Stimulated activated CD8-positive, alpha-beta memory T cell treated with anti-CD3 and anti-CD28 coated beads, Interleukin-7, amount 100 ng/mL, for 48 hours (primary cell): Measurements from ENCODE around the gene ZNF782.
"Not testable (repeated sequence)": the region's sequence is repeated elsewhere in the genome, so short reads cannot be mapped to it uniquely, and the experiment has no call there.

ENCODE experiments used
- DNase-seq, 2 donors: peaks; one replicate each; pipeline ENCODE4 v3.0.0-alpha.2; 2020; ENCODE audit warnings: low read depth in 1 of 2; ENCODE audit errors: extremely low read depth in 1 of 2

The ZNF782 gene

GRCh38 chr9:96853781-96854650 lies at the start of gene ZNF782:
TSS of gene ZNF782 (minus strand) at chr9:96854514. CDS start at chr9:96851961, 2,553 bp downstream.
- peak; percentile 69 to 78 for DNase-seq

- DNase-seq: not testable (repeated sequence)
These were observed 45.7 kb upstream of the ZNF782 start for GRCh38 chr9:96900010-96900409.

DNA sequence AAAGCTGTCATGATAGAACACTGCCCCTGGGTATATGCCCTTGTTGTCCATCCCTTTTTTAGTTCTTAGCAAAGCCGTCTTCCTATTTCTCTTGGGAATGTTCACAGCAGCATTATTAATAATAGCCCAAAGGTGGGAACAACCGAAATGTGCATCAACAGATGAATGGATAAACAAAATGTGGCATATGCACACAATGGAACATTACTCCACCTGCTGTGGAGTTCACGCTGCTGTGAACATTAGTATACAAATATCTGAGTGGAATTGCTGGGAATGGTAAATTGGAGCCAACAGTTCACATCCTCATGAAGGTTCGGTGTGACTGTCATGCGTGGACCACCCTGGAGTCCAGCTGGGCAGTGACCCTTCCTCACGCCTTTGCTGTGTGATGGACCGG lies 37.8 kb upstream of the ZNF782 start:
- no peak for DNase-seq

- no peak for DNase-seq
These were observed 34.3 kb upstream of the ZNF782 start for GRCh38 chr9:96888591-96888990.

DNA sequence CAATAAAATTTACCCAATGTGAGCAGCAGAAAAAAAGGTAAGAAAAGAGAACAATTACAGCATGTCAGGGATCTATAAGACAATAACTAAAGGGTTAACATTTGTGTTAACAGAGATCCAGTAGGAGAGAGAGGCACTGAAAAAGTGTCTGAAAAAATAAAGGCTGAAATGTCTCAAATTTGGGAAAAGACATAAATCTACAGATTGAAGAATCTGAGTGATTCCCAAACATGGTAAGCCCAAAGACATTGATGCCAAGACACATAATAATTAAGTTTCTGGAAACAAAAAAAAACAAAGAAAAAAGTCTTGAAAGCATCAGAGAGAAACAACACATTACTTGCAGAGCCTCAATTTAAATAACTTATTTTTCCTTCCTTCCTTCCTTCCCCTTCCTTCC lies 31.1 kb upstream of the ZNF782 start:
- DNase-seq: no peak

DNA sequence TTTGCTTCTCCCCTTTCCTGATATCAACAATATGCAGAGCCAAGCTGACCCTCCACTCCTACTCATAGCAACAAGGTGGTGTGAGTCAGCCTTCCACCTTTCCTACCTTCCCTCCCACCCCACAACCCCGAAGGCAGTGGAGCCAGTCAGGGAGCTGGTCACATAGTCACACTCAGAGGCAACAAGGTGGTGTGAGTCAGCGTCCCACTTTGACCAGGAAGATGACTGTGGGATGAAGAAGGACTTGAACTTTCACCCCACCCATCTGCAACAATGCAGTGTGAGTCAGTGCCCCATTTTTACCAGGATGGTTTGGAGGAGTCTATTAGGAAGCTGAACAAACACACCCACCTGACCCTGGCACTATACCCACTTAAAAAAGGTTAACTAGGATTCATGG lies 30.1 kb upstream of the ZNF782 start:
- DNase-seq: no peak

GRCh38 chr9:96883922-96884321 lies 29.6 kb upstream of the ZNF782 start:
- no peak for DNase-seq

DNA sequence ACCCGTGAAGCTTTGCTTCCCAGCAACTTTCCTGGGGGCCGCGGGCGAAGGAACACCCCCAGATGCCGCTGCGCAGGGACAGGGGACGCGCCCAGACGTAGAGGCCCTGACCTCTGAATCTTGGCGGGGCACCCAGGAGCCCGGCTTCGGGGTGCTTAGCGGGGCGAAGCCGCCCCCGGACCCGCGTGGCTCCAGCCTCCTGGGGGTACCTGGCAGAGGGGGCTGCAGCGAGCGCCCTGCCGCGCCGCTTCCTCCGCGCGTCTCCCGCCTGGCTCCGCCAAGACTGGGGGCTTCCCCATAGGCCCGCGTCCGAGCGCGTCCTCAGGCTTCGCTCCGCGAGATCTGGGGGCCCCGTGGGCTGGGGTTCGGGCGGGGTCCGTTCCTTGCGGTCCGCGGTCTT lies 23.0 kb upstream of the ZNF782 start:
- DNase-seq: no peak

DNA sequence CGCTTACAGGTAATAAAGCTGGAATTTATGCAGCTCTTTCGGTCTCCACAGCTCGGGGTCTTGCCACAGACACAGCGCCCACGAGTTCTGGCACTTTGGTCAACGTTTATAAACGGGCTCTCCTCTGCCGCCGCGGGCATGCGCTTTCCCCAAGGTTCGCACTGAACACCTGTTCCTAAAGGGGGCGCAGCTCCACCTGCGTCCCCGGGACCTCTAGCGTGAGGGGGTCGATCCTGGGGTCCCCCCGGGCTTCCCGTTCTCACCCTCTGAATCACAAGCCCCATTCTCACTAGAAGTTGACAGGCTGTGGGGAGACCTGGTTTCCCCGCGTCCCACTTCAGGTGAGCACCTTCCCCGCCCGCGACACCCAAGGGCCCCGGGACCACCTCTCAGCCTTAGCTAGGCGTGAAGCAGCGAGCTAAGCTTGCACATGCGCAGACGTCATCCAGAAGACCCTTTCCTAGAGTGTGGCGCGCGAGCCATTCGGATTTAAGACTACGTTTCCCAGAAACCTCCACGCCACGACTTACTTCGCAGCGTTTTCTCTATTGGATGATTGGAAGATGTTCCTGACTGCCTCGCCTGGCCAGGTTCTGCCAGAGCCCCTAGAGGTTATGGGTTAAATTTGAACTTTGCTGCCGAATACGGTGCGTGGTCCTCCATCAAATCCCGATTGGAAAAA lies 21.3 kb upstream of the ZNF782 start:
- DNase-seq: peak in 1 of 2 donors; percentile 56

- DNase-seq: no peak
These were observed 20.7 kb upstream of the ZNF782 start for GRCh38 chr9:96874947-96875460.

DNA sequence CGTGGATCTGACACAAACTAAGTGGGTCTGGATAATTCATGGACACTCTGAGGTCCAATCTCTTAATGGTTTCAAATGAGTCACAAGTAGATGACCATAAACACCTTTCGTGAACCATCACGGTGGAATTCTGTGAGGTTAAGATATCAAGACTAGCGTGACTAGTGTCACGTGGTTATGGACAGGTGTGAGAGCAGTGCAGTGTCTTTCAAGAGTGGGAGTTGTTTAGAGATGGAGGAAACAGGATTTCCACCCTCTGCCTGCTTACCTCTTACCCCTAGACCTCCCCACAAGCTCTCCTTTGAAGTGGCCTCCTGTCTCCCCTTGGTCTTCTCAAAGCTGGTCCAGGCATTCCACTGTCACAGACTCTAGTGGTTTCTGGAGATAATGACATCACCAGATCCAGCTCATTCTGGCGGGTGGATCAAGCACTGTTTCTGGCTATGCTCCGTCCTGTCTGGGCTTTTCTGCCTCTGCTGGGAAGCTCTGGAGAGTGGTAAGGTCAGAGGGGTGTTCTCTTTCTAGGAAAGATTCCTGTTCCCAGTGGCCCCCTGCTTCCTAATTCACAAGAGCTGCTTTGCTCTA lies 20.0 kb upstream of the ZNF782 start:
- no peak for DNase-seq

GRCh38 chr9:96871176-96871575 lies 16.9 kb upstream of the ZNF782 start:
- no peak for DNase-seq

DNA sequence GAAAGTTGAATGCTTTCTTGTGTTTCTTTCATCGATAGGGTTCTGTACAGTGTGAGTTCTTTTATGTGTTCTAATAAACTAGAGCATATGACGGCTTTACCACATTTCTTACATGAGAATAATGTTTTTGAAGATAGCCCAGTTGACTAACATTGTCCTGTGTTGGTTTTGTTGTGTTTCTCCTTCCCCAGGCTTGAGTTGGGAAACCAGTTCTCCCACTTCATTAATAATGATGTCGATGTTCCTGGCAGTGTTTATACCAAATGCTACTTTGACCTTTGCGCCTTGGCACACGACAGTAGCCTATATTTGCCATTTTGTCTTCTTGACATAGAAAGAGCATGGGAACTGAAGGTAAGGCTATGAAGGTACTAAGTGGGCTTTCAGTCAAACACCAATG lies 14.4 kb upstream of the ZNF782 start:
- DNase-seq: no peak

DNA sequence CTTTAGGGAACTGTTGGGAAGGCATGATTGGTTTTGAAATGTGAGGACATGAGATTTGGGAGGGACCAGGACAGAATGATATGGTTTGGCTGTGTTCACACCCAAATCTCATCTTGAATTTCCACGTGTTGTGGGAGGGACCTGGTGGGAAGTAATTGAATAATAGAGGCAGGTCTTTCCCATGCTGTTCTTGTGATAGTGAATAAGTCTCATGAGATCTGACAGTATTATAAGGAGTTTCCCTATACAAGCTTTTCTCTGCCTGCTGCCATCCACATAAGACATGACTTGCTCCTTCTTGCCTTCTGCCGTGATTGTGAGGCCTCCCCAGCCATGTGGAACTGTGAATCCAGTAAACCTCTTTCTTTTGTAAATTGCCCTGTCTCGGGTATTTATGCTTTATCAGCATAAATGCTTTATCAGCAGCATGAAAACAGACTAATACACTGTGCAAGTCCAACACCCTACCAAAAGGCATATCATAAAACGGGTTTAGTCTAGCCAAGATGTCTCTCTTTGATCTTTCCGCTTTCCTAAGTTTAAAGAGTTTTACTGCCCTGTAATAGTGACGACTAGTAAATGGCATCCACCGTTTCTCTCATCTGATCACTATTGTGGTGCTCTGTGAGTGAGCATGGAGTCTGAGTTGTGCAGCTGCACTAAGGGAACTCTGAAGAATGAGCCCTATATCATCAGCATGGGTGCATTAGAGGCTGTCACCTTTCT lies 12.9 kb upstream of the ZNF782 start:
- DNase-seq: no peak

GRCh38 chr9:96865240-96865639 lies 10.9 kb upstream of the ZNF782 start:
- not testable (repeated sequence) for DNase-seq

DNA sequence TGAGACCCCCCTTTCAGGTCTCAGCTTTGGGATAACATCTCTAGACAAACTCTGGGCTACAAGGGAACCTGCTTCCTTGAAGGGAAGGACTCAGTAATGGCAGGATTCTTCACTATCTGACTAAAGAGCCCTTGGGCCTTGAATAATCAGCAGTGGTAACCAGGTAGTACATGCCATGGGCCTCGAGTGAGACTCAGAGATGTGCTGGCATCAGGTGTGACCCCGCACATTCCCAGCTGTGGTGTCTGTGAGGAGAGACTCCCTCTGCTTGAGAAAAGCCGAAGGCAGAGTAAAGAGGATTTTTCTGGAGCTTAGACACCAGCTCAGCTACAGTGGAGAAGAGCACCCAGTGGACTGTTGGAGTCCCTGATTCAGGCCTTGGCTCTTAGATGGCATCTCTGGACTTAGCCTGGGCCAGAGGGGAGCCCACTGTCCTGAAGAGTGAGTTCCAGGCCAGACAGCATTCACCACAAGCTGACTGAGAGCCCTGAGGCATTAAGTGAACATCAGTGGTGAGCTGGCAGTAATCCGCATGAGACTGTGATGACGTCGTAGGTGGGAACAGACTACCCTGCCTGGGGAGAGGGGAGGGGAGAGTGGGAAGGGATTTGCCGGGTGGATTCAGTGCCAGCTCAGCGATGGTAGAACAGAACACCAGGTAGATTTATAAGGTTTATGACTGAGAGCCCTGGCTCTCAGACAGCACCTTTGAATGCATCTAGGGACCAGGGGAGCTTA lies 5.3 kb upstream of the ZNF782 start:
- DNase-seq: no peak

GRCh38 chr9:96858670-96859069 lies 4.4 kb upstream of the ZNF782 start:
- no peak for DNase-seq

- no peak for DNase-seq
These were observed 3.8 kb upstream of the ZNF782 start for GRCh38 chr9:96858018-96858573.

DNA sequence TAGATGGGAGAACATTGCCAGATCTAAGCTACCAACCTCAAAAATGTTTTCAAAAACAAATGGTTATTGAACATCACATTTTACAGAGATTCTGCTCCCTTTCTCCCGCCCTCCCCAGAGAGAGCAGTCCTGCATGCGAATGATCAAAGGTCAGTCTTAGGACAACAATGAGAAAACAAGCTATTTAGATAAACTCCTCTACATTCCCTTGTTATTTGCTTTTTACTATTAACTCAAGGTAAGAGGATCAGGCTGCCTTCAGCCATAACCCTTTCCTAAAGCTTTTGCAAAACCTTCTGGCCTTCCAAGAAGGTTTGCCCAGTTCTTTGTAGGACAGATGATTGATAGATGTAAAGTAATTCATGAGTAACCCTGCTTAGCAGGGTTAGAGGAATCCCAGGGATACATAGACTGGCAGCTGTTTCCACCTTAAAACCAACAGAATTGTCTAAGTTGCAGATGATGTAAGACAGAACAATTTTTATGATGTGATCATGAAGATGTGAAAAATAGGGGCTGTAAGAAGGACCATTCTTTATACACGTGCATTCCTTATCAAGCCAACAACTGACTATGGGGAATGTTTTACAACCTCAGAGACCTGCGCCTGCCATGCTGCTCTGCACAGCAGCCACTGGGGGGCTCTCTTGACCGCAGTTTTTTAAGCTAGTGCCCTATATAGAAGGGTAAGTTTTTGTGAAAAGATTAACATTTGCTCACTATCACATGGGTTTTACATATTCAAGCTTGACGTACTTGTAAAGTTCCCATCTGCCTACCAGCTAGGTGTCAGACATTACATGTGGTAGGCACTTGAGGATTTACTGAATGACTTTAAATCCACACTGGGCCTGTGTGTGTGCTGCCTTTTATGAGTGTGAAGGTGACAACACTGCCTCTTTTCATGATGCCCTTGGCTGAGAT lies 2.3 kb upstream of the ZNF782 start:
- DNase-seq: peak in 1 of 2 donors; percentile 44
